HEK293 (cell line): Measurements from ENCODE around the gene ERBB4.

Experiments
- CTCF ChIA-PET: fragments of 350-600 bp; formaldehyde crosslinking; extraction: SDS; loops from one replicate; lab custom pipeline; 2021; ENCODE audit warnings: antibody characterized with exemption; lab: Yijun Ruan, JAX
- POLR2A ChIA-PET: fragments of 300-600 bp; formaldehyde crosslinking; extraction: SDS; loops from one replicate; lab custom pipeline; 2020; ENCODE audit warnings: antibody characterized with exemption, inconsistent platforms; lab: Yijun Ruan, JAX
- H3K27ac ChIP-seq: fragments of 200-500 bp; sonication (Bioruptor generic); 2 replicates; pipeline ENCODE4 v1.5.1; 2014; ENCODE audit warnings: low read depth, low read length, control low read depth, inconsistent platforms; ENCODE audit errors: extremely low read depth
- H3K36me3 ChIP-seq, 2 experiments: fragments of 200-500 bp in 1 of 2; sonication (Bioruptor generic) in 1 of 2; 1 replicate in 1 of 2; 2 replicates in 1 of 2; pipeline ENCODE4 v1.5.1; 2014 to 2017; ENCODE audit warnings: inconsistent platforms in 2 of 2, low read length in 2 of 2; ENCODE audit not compliant: control insufficient read depth in 2 of 2, insufficient read depth in 1 of 2
- H3K4me1 ChIP-seq: fragments of 200-500 bp; sonication (Bioruptor generic); 2 replicates; pipeline ENCODE4 v1.5.1; 2014; ENCODE audit warnings: mild to moderate bottlenecking, low read length, inconsistent platforms; ENCODE audit not compliant: control insufficient read depth, insufficient read depth
- H3K4me3 ChIP-seq: 2 replicates; pipeline ENCODE4 v1.5.1; 2011; ENCODE audit warnings: low read depth, mild to moderate bottlenecking, control low read depth, low read length, moderate library complexity
- H3K9me3 ChIP-seq: fragments of 200-500 bp; sonication (Bioruptor generic); 2 replicates; pipeline ENCODE4 v1.5.1; 2014; ENCODE audit warnings: low read depth, low read length, inconsistent platforms; ENCODE audit not compliant: control insufficient read depth, insufficient read depth
- EGR2 ChIP-seq: fragments of 450-650 bp; formaldehyde crosslinking; IDR thresholded peaks from 2 replicates; pipeline ENCODE4 v1.5.1; 2016; ENCODE audit warnings: low read depth, missing biosample characterization, missing genetic modification characterization
- SP7 ChIP-seq: fragments of 450-650 bp; formaldehyde crosslinking; IDR thresholded peaks from 2 replicates; pipeline ENCODE4 v1.5.1; 2016; ENCODE audit warnings: missing biosample characterization, missing genetic modification characterization
- ZFP41 ChIP-seq: fragments of 450-650 bp; formaldehyde crosslinking; IDR thresholded peaks from 2 replicates; pipeline ENCODE4 v1.5.1; 2016; ENCODE audit warnings: missing biosample characterization, missing genetic modification characterization, borderline replicate concordance
- ZIC2 ChIP-seq: fragments of 450-650 bp; formaldehyde crosslinking; IDR thresholded peaks from 2 replicates; pipeline ENCODE4 v1.5.1; 2016; ENCODE audit warnings: missing biosample characterization, missing genetic modification characterization
- ZNF133 ChIP-seq: fragments of 450-650 bp; formaldehyde crosslinking; IDR thresholded peaks from 2 replicates; pipeline ENCODE4 v1.5.1; 2016; ENCODE audit warnings: missing biosample characterization, missing genetic modification characterization
- ZNF184 ChIP-seq: fragments of 450-650 bp; IDR thresholded peaks from 2 replicates; pipeline ENCODE4 v1.5.1; 2018; ENCODE audit warnings: missing biosample characterization, mild to moderate bottlenecking, missing genetic modification characterization
- ZNF23 ChIP-seq: fragments of 450-650 bp; formaldehyde crosslinking; IDR thresholded peaks from 2 replicates; pipeline ENCODE4 v1.5.1; 2016; ENCODE audit warnings: missing biosample characterization, missing genetic modification characterization, borderline replicate concordance
- ZNF292 ChIP-seq: fragments of 450-650 bp; formaldehyde crosslinking; IDR thresholded peaks from 2 replicates; pipeline ENCODE4 v1.5.1; 2016; ENCODE audit warnings: low read depth, missing biosample characterization, missing genetic modification characterization, borderline replicate concordance
- ZNF302 ChIP-seq: fragments of 450-650 bp; formaldehyde crosslinking; IDR thresholded peaks from 2 replicates; pipeline ENCODE4 v1.5.1; 2016; ENCODE audit warnings: missing biosample characterization, missing genetic modification characterization, low read depth
- ZNF341 ChIP-seq: fragments of 450-650 bp; formaldehyde crosslinking; IDR thresholded peaks from 2 replicates; pipeline ENCODE4; 2016; ENCODE audit warnings: low read depth, missing biosample characterization, missing genetic modification characterization
- ZNF501 ChIP-seq: fragments of 450-650 bp; formaldehyde crosslinking; IDR thresholded peaks from 2 replicates; pipeline ENCODE4 v1.5.1; 2016; ENCODE audit warnings: missing biosample characterization, missing genetic modification characterization
- ZNF544 ChIP-seq: fragments of 450-650 bp; formaldehyde crosslinking; IDR thresholded peaks from 2 replicates; pipeline ENCODE4 v1.5.0; 2017; ENCODE audit warnings: missing biosample characterization, missing genetic modification characterization
- ZNF549 ChIP-seq: fragments of 450-650 bp; IDR thresholded peaks from 2 replicates; pipeline ENCODE4 v1.5.1; 2018; ENCODE audit warnings: missing biosample characterization, missing genetic modification characterization, mild to moderate bottlenecking, inconsistent platforms, moderate library complexity
- ZNF555 ChIP-seq: fragments of 450-650 bp; formaldehyde crosslinking; conservative IDR thresholded peaks from 2 replicates; pipeline ENCODE4 v1.5.1; 2017; ENCODE audit warnings: missing biosample characterization, mild to moderate bottlenecking, missing genetic modification characterization, inconsistent platforms
- ZNF623 ChIP-seq: fragments of 450-650 bp; formaldehyde crosslinking; IDR thresholded peaks from 2 replicates; pipeline ENCODE4 v1.5.1; 2016; ENCODE audit warnings: missing biosample characterization, missing genetic modification characterization
- ZNF639 ChIP-seq: fragments of 450-650 bp; formaldehyde crosslinking; IDR thresholded peaks from 2 replicates; pipeline ENCODE4 v1.5.1; 2016; ENCODE audit warnings: missing biosample characterization, missing genetic modification characterization
- ZNF645 ChIP-seq: fragments of 450-650 bp; formaldehyde crosslinking; IDR thresholded peaks from 2 replicates; pipeline ENCODE4; 2016; ENCODE audit warnings: missing biosample characterization, missing genetic modification characterization
- ZNF785 ChIP-seq: fragments of 450-650 bp; formaldehyde crosslinking; IDR thresholded peaks from 2 replicates; pipeline ENCODE4 v1.5.1; 2016; ENCODE audit warnings: missing biosample characterization, missing genetic modification characterization
- TF ChIP-seq, protein P1 (sequence below): fragments of 450-650 bp; formaldehyde crosslinking; IDR thresholded peaks from 2 replicates; pipeline ENCODE4 v1.5.1; 2016; ENCODE audit warnings: missing biosample characterization, missing genetic modification characterization
- TF ChIP-seq, protein P2 (sequence below): fragments of 450-650 bp; formaldehyde crosslinking; IDR thresholded peaks from 2 replicates; pipeline ENCODE4 v1.5.1; 2016; ENCODE audit warnings: missing biosample characterization, missing genetic modification characterization, low read depth
- TF ChIP-seq, protein P3 (sequence below): fragments of 450-650 bp; formaldehyde crosslinking; IDR thresholded peaks from 2 replicates; pipeline ENCODE4 v1.5.1; 2016; ENCODE audit warnings: missing biosample characterization, missing genetic modification characterization, borderline replicate concordance
- TF ChIP-seq, protein P4 (sequence below): fragments of 450-650 bp; formaldehyde crosslinking; IDR thresholded peaks from 2 replicates; pipeline ENCODE4 v1.5.1; 2016; ENCODE audit warnings: missing biosample characterization, missing genetic modification characterization
- TF ChIP-seq, protein P5 (sequence below): fragments of 450-650 bp; formaldehyde crosslinking; IDR thresholded peaks from 2 replicates; pipeline ENCODE4 v1.5.1; 2016; ENCODE audit warnings: missing biosample characterization, missing genetic modification characterization

The ERBB4 gene

GRCh38 chr2:211981451-211981850, 557.2 kb downstream of the ERBB4 start:
- TF ChIP-seq SP7 (tag by site-specific recombination) (no peak), ZIC2 (no peak), ZNF785 (tag by site-specific recombination) (no peak), ZNF549 (no peak), ZNF623 (tag by site-specific recombination) (no peak), ZFP41 (no peak), ZNF292 (no peak), ZNF184 (no peak), ZNF544 (no peak), EGR2 (no peak), ZNF302 (tag by site-specific recombination) (no peak), ZNF341 (tag by site-specific recombination) (no peak)
- TF ChIP-seq, protein P1, sequence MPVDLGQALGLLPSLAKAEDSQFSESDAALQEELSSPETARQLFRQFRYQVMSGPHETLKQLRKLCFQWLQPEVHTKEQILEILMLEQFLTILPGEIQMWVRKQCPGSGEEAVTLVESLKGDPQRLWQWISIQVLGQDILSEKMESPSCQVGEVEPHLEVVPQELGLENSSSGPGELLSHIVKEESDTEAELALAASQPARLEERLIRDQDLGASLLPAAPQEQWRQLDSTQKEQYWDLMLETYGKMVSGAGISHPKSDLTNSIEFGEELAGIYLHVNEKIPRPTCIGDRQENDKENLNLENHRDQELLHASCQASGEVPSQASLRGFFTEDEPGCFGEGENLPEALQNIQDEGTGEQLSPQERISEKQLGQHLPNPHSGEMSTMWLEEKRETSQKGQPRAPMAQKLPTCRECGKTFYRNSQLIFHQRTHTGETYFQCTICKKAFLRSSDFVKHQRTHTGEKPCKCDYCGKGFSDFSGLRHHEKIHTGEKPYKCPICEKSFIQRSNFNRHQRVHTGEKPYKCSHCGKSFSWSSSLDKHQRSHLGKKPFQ (tag by site-specific recombination): no peak
- TF ChIP-seq, protein P2, sequence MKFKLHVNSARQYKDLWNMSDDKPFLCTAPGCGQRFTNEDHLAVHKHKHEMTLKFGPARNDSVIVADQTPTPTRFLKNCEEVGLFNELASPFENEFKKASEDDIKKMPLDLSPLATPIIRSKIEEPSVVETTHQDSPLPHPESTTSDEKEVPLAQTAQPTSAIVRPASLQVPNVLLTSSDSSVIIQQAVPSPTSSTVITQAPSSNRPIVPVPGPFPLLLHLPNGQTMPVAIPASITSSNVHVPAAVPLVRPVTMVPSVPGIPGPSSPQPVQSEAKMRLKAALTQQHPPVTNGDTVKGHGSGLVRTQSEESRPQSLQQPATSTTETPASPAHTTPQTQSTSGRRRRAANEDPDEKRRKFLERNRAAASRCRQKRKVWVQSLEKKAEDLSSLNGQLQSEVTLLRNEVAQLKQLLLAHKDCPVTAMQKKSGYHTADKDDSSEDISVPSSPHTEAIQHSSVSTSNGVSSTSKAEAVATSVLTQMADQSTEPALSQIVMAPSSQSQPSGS (tag by site-specific recombination): no peak
- TF ChIP-seq, protein P3, sequence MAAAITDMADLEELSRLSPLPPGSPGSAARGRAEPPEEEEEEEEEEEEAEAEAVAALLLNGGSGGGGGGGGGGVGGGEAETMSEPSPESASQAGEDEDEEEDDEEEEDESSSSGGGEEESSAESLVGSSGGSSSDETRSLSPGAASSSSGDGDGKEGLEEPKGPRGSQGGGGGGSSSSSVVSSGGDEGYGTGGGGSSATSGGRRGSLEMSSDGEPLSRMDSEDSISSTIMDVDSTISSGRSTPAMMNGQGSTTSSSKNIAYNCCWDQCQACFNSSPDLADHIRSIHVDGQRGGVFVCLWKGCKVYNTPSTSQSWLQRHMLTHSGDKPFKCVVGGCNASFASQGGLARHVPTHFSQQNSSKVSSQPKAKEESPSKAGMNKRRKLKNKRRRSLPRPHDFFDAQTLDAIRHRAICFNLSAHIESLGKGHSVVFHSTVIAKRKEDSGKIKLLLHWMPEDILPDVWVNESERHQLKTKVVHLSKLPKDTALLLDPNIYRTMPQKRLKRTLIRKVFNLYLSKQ (tag by site-specific recombination): no peak
- TF ChIP-seq, all 188 proteins: peak for 0
- no peaks in the 10 kb centered on the region for H3K36me3 ChIP-seq
- no peak overlapping the region for H3K27ac ChIP-seq
- no peaks in the 10 kb centered on the region for H3K4me1 ChIP-seq
- ChIA-PET CTCF (no interaction called here), POLR2A (no interaction called here)
- no peak overlapping the region for H3K4me3 ChIP-seq
- H3K9me3 ChIP-seq: no peaks in the 10 kb centered on the region

DNA sequence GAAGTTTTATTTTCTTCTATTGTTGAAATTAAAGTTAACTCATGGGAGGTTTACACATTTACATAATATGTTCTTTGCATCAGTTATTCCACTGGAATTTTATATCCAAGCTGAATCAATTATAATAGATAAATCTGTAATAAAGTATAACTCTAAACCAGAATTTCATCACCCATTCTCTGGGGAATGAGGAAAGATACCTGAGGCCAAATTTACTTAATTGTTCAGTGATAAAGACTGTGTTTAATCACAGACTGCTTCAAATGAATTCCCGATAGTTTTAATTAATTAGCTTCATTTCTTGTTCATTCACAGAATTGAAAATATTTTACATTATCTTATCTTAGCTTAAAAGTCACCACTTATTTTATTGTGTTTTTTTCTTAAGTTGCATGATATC, 562.5 kb downstream of the ERBB4 start:
- H3K4me3 ChIP-seq: no peak overlapping the region
- TF ChIP-seq ZNF639 (tag by site-specific recombination) (no peak), ZNF555 (tag by site-specific recombination) (no peak), ZNF501 (no peak), ZNF23 (tag by site-specific recombination) (no peak), ZNF133 (no peak), ZNF645 (tag by site-specific recombination) (no peak)
- TF ChIP-seq, protein P4, sequence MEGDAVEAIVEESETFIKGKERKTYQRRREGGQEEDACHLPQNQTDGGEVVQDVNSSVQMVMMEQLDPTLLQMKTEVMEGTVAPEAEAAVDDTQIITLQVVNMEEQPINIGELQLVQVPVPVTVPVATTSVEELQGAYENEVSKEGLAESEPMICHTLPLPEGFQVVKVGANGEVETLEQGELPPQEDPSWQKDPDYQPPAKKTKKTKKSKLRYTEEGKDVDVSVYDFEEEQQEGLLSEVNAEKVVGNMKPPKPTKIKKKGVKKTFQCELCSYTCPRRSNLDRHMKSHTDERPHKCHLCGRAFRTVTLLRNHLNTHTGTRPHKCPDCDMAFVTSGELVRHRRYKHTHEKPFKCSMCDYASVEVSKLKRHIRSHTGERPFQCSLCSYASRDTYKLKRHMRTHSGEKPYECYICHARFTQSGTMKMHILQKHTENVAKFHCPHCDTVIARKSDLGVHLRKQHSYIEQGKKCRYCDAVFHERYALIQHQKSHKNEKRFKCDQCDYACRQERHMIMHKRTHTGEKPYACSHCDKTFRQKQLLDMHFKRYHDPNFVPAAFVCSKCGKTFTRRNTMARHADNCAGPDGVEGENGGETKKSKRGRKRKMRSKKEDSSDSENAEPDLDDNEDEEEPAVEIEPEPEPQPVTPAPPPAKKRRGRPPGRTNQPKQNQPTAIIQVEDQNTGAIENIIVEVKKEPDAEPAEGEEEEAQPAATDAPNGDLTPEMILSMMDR (tag by site-specific recombination): no peak
- TF ChIP-seq, protein P5, sequence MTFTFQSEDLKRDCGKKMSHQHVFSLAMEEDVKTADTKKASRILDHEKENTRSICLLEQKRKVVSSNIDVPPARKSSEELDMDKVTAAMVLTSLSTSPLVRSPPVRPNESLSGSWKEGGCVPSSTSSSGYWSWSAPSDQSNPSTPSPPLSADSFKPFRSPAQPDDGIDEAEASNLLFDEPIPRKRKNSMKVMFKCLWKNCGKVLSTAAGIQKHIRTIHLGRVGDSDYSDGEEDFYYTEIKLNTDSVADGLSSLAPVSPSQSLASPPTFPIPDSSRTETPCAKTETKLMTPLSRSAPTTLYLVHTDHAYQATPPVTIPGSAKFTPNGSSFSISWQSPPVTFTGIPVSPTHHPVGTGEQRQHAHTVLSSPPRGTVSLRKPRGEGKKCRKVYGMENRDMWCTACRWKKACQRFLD (tag by site-specific recombination): no peak
- CTCF ChIA-PET: interaction anchor here (0.7 to 1.1 kb wide), 2 partner anchors 16 to 30 kb away, joined by 3 to 4 read pairs; no protein-coding TSS in a partner anchor
- no peaks in the 10 kb centered on the region for H3K9me3 ChIP-seq
- POLR2A ChIA-PET: no interaction called here
- no peaks in the 10 kb centered on the region for H3K36me3 ChIP-seq
- H3K27ac ChIP-seq: no peak overlapping the region
- no peaks in the 10 kb centered on the region for H3K4me1 ChIP-seq
